H9 (cell line): ENCODE measurements around the gene USP14. TPM values are rescaled to one million over a fixed set of nuclear protein-coding genes. Genes with fewer than 3 reads are reported as not detected.

Experiments
- DNase-seq: peaks from one replicate; pipeline ENCODE4 v3.0.0-alpha.2; 2017
- H2AFZ ChIP-seq: one replicate; pipeline ENCODE4 v1.6.1; 2013; ENCODE audit warnings: mild to moderate bottlenecking, low read length, control low read depth, moderate library complexity
- H2AK5ac ChIP-seq: 2 replicates; pipeline ENCODE4 v1.6.1; 2013; ENCODE audit warnings: low read length, control low read depth, mixed read lengths; ENCODE audit not compliant: insufficient read length
- H2BK120ac ChIP-seq: one replicate; pipeline ENCODE4 v1.6.1; 2013; ENCODE audit warnings: low read depth, mild to moderate bottlenecking, low read length, control low read depth, inconsistent platforms; ENCODE audit not compliant: poor library complexity, severe bottlenecking
- H2BK12ac ChIP-seq: 2 replicates; pipeline ENCODE4 v1.6.1; 2013; ENCODE audit warnings: low read length, control low read depth, mixed read lengths, low read depth; ENCODE audit not compliant: insufficient read length
- H2BK15ac ChIP-seq: 2 replicates; pipeline ENCODE4 v1.6.1; 2013; ENCODE audit warnings: low read depth, low read length, control low read depth
- H2BK20ac ChIP-seq: one replicate; pipeline ENCODE4 v1.6.1; 2013; ENCODE audit warnings: low read depth, mild to moderate bottlenecking, low read length, control low read depth, inconsistent platforms; ENCODE audit not compliant: poor library complexity, severe bottlenecking
- H2BK5ac ChIP-seq: 2 replicates; pipeline ENCODE4 v1.6.1; 2013; ENCODE audit warnings: low read length, control low read depth, mixed read lengths; ENCODE audit not compliant: insufficient read length
- H3K14ac ChIP-seq: 2 replicates; pipeline ENCODE4 v1.6.1; 2013; ENCODE audit warnings: low read length, control low read depth; ENCODE audit not compliant: insufficient read depth
- H3K18ac ChIP-seq: 2 replicates; pipeline ENCODE4 v1.6.1; 2013; ENCODE audit warnings: low read depth, mild to moderate bottlenecking, mixed read lengths, low read length, control low read depth; ENCODE audit not compliant: insufficient read length
- H3K23ac ChIP-seq: 2 replicates; pipeline ENCODE4 v1.6.1; 2013; ENCODE audit warnings: low read length, control low read depth, mixed read lengths, low read depth; ENCODE audit not compliant: insufficient read length
- H3K23me2 ChIP-seq: 2 replicates; pipeline ENCODE4 v1.6.1; 2013; ENCODE audit warnings: low read depth, mild to moderate bottlenecking, mixed read lengths, low read length, control low read depth; ENCODE audit not compliant: insufficient read length, poor library complexity, severe bottlenecking
- H3K27ac ChIP-seq: 2 replicates; pipeline ENCODE4 v1.5.1; 2013; ENCODE audit warnings: low read length, control low read depth, mixed read lengths, low read depth; ENCODE audit not compliant: insufficient read length
- H3K27me3 ChIP-seq: 2 replicates; pipeline ENCODE4 v1.6.1; 2013; ENCODE audit warnings: low read length, control low read depth, inconsistent platforms; ENCODE audit not compliant: insufficient read depth
- H3K4ac ChIP-seq: 2 replicates; pipeline ENCODE4 v1.6.1; 2013; ENCODE audit warnings: low read depth, mild to moderate bottlenecking, control low read depth, inconsistent platforms, low read length, moderate library complexity
- H3K4me1 ChIP-seq: 2 replicates; pipeline ENCODE4 v1.6.1; 2013; ENCODE audit warnings: low read length, control low read depth, inconsistent platforms; ENCODE audit not compliant: insufficient read depth
- H3K4me2 ChIP-seq: 2 replicates; pipeline ENCODE4 v1.6.1; 2013; ENCODE audit warnings: low read length, control low read depth, mixed read lengths; ENCODE audit not compliant: insufficient read length, insufficient read depth
- H3K56ac ChIP-seq: 2 replicates; pipeline ENCODE4 v1.6.1; 2013; ENCODE audit warnings: low read depth, mild to moderate bottlenecking, mixed read lengths, low read length, control low read depth; ENCODE audit not compliant: insufficient read length
- H3K79me1 ChIP-seq: 2 replicates; pipeline ENCODE4 v1.6.1; 2013; ENCODE audit warnings: low read depth, mild to moderate bottlenecking, moderate library complexity, low read length, control low read depth, inconsistent platforms; ENCODE audit not compliant: insufficient read depth, poor library complexity, severe bottlenecking
- H3K79me2 ChIP-seq: 2 replicates; pipeline ENCODE4 v1.6.1; 2013; ENCODE audit warnings: low read length, control low read depth, inconsistent platforms; ENCODE audit not compliant: insufficient read depth
- H3K9ac ChIP-seq: 2 replicates; pipeline ENCODE4 v1.6.1; 2013; ENCODE audit warnings: low read length, control low read depth, mixed read lengths; ENCODE audit not compliant: insufficient read length; ENCODE audit errors: extremely low read depth
- H3K9me3 ChIP-seq: one replicate; pipeline ENCODE4 v1.6.1; 2013; ENCODE audit warnings: low read depth, low read length, inconsistent platforms; ENCODE audit not compliant: control insufficient read depth
- H3T11ph ChIP-seq: one replicate; pipeline ENCODE4 v1.6.1; 2013; ENCODE audit warnings: mild to moderate bottlenecking, low read length, control low read depth, inconsistent platforms
- H4K20me1 ChIP-seq: one replicate; pipeline ENCODE4 v1.6.1; 2013; ENCODE audit not compliant: control insufficient read depth, insufficient read length, insufficient read depth
- H4K5ac ChIP-seq: 2 replicates; pipeline ENCODE4 v1.6.1; 2013; ENCODE audit warnings: low read depth, mild to moderate bottlenecking, mixed read lengths, low read length, control low read depth; ENCODE audit not compliant: insufficient read length
- H4K8ac ChIP-seq: replicated peaks from 2 replicates; pipeline ENCODE4 v1.6.1; 2013; ENCODE audit warnings: low read length, control low read depth, mixed read lengths, low read depth; ENCODE audit not compliant: insufficient read length
- H4K91ac ChIP-seq: 2 replicates; pipeline ENCODE4 v1.6.1; 2013; ENCODE audit warnings: low read depth, mild to moderate bottlenecking, moderate library complexity, mixed read lengths, low read length, control low read depth; ENCODE audit not compliant: insufficient read length
- H3K27ac Mint-ChIP-seq, 3 experiments: 2 replicates in 2 of 3; 3 replicates in 1 of 3; pipeline ENCODE4 v1.8.0; 2020 to 2021; ENCODE audit warnings: mixed read lengths in 3 of 3, mild to moderate bottlenecking in 1 of 3, moderate library complexity in 1 of 3
- H3K27me3 Mint-ChIP-seq: 2 replicates; pipeline ENCODE4 v1.8.0; 2021; ENCODE audit warnings: low read depth, mild to moderate bottlenecking, moderate library complexity, mixed read lengths
- H3K36me3 Mint-ChIP-seq, 3 experiments: 2 replicates in 2 of 3; 3 replicates in 1 of 3; pipeline ENCODE4 v1.8.0; 2020 to 2021; ENCODE audit warnings: low read depth in 3 of 3, mixed read lengths in 3 of 3; ENCODE audit not compliant: insufficient read depth in 1 of 3
- H3K4me1 Mint-ChIP-seq, 2 experiments: 2 replicates each; pipeline ENCODE4 v1.8.0; 2020; ENCODE audit warnings: mixed read lengths in 2 of 2
- H3K4me3 Mint-ChIP-seq, 2 experiments: 2 replicates in 1 of 2; 3 replicates in 1 of 2; pipeline ENCODE4 v1.8.0; 2020 to 2021; ENCODE audit warnings: mild to moderate bottlenecking in 2 of 2, mixed read lengths in 2 of 2, moderate library complexity in 1 of 2
- H3K9me3 Mint-ChIP-seq, 2 experiments: 2 replicates in 1 of 2; 3 replicates in 1 of 2; pipeline ENCODE4 v1.8.0; 2020; ENCODE audit warnings: mild to moderate bottlenecking in 2 of 2, mixed read lengths in 2 of 2, moderate library complexity in 1 of 2
- CTCF ChIP-seq: fragments of 200-600 bp; sonication (generic); conservative IDR thresholded peaks from 3 replicates; pipeline ENCODE4 v1.8.0; 2021; ENCODE audit warnings: antibody characterized with exemption, mild to moderate bottlenecking
- whole genome bisulfite sequencing: extraction: QIAGEN DNeasy Blood & Tissue Kit; methylation state at CpG from one replicate; pipeline ENCODE4 v1.1.7; 2013; ENCODE audit warnings: missing lambda C conversion rate, low lambda C conversion rate, mixed read lengths; ENCODE audit not compliant: insufficient read length; ENCODE audit errors: extremely low coverage; 5-methylcytosine and 5-hydroxymethylcytosine counted together
- total RNA-seq: library from RNA; stranded (reverse); gene quantifications from 2 replicates; pipeline ENCODE4 v1.2.1, GENCODE V29; 2021

The USP14 gene
- total RNA-seq, 1 experiment from 2014 or later, result 92.1 TPM

DNA sequence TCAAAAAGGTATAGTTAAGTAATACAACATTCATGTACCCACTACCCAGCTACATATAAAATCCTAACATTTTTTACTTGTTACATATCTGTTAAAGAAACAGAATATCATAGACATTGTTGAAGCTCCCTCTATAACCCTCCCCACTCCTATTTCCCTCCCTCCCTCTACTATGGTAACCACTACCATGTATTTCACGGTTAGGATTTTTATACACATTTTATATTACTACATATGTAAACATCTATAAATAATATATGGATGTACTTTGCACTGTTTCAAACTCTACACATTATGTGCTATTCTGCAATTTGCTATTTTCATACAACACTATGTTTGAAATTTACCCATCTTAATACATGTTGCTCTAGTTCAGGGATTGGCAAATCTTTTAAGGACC lies 73.2 kb downstream of the USP14 start:
- Histone ChIP-seq H4K5ac (no peak overlapping the region), H3K56ac (no peak overlapping the region), H3K79me1 (no peaks in the 10 kb centered on the region), H4K20me1 (no peaks in the 10 kb centered on the region), H2BK20ac (no peak overlapping the region), H3K4me1 (no peaks in the 10 kb centered on the region), H3K14ac (no peak overlapping the region), H3K9ac (no peak overlapping the region), H3K18ac (no peak overlapping the region), H3K23ac (no peak overlapping the region), H4K8ac (no peak overlapping the region), H3K79me2 (no peaks in the 10 kb centered on the region), H3K4me2 (no peak overlapping the region), H2BK15ac (no peak overlapping the region), H3K23me2 (no peaks in the 10 kb centered on the region), H2AFZ (no peak overlapping the region), H3T11ph (no peak overlapping the region), H4K91ac (no peak overlapping the region), H2BK12ac (no peak overlapping the region), H2BK120ac (no peak overlapping the region), H3K27me3 (no peaks in the 10 kb centered on the region), H3K9me3 (no peaks in the 10 kb centered on the region), H3K27ac (no peak overlapping the region), H2AK5ac (no peak overlapping the region), H2BK5ac (no peak overlapping the region), H3K4ac (no peak overlapping the region)
- no CpG with 5 or more reads among the region's 1 CpG for WGBS
- Mint-ChIP-seq H3K36me3 (peaks cover 6 to 26% (median 19%) of the 10 kb centered on the region in 3 experiments; a peak in 6 of 7 replicates), H3K27me3 (no peaks in the 10 kb centered on the region), H3K27ac (no peak overlapping the region), H3K9me3 (no peaks in the 10 kb centered on the region), H3K4me3 (no peak overlapping the region), H3K4me1 (no peaks in the 10 kb centered on the region)
- no peak for TF ChIP-seq CTCF
- DNase-seq, result no peak
